Endothelial cell (in vitro differentiated cells): ENCODE measurements around the gene F2R. TPM values are rescaled to one million over a fixed set of nuclear protein-coding genes. Genes with fewer than 3 reads are reported as not detected.
A peak's percentile ranks its signal among the peaks of the same experiment; 100 is the strongest.

Source experiments
- DNase-seq: peaks from one replicate; pipeline ENCODE4 v3.0.0; 2021; ENCODE audit warnings: low spot score
- H3K27ac Mint-ChIP-seq: one replicate; pipeline ENCODE4 v1.8.0; 2021; ENCODE audit warnings: mixed read lengths, inconsistent platforms; ENCODE audit not compliant: unreplicated experiment
- H3K27me3 Mint-ChIP-seq: one replicate; pipeline ENCODE4 v1.8.0; 2021; ENCODE audit warnings: mild to moderate bottlenecking, moderate library complexity, mixed read lengths, inconsistent platforms; ENCODE audit not compliant: unreplicated experiment
- H3K36me3 Mint-ChIP-seq: one replicate; pipeline ENCODE4 v1.8.0; 2021; ENCODE audit warnings: mild to moderate bottlenecking, low read depth, mixed read lengths, inconsistent platforms; ENCODE audit not compliant: unreplicated experiment
- H3K4me1 Mint-ChIP-seq: one replicate; pipeline ENCODE4 v1.8.0; 2021; ENCODE audit warnings: mild to moderate bottlenecking, mixed read lengths, inconsistent platforms; ENCODE audit not compliant: unreplicated experiment
- H3K4me3 Mint-ChIP-seq: one replicate; pipeline ENCODE4 v1.8.0; 2021; ENCODE audit warnings: mild to moderate bottlenecking, mixed read lengths, inconsistent platforms; ENCODE audit not compliant: unreplicated experiment
- H3K9me3 Mint-ChIP-seq: one replicate; pipeline ENCODE4 v1.8.0; 2021; ENCODE audit warnings: mixed read lengths, inconsistent platforms; ENCODE audit not compliant: unreplicated experiment
- total RNA-seq: library from RNA; stranded (reverse); fragmentation: NEBNext Ultra II Directional; extraction: Animal tissue kit (Norgen Biotek cat#: 25700); gene quantifications from one replicate; pipeline ENCODE4 v1.2.1, GENCODE V29; 2021; ENCODE audit not compliant: unreplicated experiment
- TF ChIP-seq, protein P1 (sequence below): fragments of 200-600 bp; sonication (generic); IDR thresholded peaks from one replicate; pipeline ENCODE4 v1.5.0; 2021; ENCODE audit warnings: antibody characterized with exemption; ENCODE audit not compliant: unreplicated experiment

The F2R gene
- total RNA-seq, 1 donor from 2014 or later, result 342 TPM

DNA sequence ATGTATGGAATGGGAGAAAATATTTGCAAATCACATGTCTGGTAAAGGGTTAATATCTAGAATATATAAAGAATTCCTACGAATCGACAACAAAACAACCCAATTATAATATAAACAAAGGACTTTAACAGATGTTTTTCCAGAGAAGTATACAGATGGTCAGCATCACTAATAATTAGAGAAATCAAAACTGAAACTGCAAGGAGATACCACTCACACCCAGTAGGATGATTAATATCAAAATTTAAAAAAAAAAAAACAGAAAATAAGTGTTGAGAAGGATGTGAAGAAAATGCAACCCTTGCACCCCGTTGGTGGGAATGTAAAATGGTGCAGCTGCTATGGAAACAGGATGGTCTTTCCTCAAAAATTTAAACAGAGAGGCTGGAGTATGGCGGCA is 34.6 kb upstream of the F2R start:
- no peak overlapping the region for H3K27ac Mint-ChIP-seq
- no peak for DNase-seq

DNA sequence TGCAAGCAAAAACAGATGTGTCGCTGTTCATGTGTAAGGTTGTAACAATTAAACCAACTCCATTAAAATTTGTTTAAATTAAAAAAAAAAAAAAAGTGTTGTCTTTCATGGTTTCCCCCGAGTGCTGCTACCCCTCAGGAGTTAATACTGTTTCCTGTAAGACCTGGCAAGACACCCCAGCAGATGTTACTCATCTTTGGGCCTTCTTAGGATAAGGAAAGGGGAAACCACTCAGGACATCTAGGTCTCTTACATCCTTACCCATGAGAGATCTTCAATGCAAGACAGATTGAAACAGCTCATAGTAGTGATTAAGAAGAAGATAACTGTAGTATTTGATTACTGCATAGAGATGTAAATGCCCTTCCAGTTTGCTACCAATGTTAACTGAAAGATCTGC is 33.5 kb upstream of the F2R start:
- Mint-ChIP-seq H3K36me3 (peaks cover 32% of the 10 kb centered on the region), H3K27me3 (peaks cover 4% of the 10 kb centered on the region), H3K4me1 (peaks cover 59% of the 10 kb centered on the region), H3K4me3 (no peak overlapping the region), H3K27ac (no peak overlapping the region), H3K9me3 (no peaks in the 10 kb centered on the region)
- no peak for DNase-seq
- TF ChIP-seq, protein P1, sequence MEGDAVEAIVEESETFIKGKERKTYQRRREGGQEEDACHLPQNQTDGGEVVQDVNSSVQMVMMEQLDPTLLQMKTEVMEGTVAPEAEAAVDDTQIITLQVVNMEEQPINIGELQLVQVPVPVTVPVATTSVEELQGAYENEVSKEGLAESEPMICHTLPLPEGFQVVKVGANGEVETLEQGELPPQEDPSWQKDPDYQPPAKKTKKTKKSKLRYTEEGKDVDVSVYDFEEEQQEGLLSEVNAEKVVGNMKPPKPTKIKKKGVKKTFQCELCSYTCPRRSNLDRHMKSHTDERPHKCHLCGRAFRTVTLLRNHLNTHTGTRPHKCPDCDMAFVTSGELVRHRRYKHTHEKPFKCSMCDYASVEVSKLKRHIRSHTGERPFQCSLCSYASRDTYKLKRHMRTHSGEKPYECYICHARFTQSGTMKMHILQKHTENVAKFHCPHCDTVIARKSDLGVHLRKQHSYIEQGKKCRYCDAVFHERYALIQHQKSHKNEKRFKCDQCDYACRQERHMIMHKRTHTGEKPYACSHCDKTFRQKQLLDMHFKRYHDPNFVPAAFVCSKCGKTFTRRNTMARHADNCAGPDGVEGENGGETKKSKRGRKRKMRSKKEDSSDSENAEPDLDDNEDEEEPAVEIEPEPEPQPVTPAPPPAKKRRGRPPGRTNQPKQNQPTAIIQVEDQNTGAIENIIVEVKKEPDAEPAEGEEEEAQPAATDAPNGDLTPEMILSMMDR, result no peak

More for the DNA sequence above, 34.6 kb upstream of the F2R start:
- no peaks in the 10 kb centered on the region for H3K9me3 Mint-ChIP-seq
- peaks cover 66% of the 10 kb centered on the region for H3K4me1 Mint-ChIP-seq
- TF ChIP-seq, protein P1, result no peak
- H3K4me3 Mint-ChIP-seq, result no peak overlapping the region
- peaks cover 4% of the 10 kb centered on the region for H3K27me3 Mint-ChIP-seq
- H3K36me3 Mint-ChIP-seq, result peaks cover 30% of the 10 kb centered on the region

DNA sequence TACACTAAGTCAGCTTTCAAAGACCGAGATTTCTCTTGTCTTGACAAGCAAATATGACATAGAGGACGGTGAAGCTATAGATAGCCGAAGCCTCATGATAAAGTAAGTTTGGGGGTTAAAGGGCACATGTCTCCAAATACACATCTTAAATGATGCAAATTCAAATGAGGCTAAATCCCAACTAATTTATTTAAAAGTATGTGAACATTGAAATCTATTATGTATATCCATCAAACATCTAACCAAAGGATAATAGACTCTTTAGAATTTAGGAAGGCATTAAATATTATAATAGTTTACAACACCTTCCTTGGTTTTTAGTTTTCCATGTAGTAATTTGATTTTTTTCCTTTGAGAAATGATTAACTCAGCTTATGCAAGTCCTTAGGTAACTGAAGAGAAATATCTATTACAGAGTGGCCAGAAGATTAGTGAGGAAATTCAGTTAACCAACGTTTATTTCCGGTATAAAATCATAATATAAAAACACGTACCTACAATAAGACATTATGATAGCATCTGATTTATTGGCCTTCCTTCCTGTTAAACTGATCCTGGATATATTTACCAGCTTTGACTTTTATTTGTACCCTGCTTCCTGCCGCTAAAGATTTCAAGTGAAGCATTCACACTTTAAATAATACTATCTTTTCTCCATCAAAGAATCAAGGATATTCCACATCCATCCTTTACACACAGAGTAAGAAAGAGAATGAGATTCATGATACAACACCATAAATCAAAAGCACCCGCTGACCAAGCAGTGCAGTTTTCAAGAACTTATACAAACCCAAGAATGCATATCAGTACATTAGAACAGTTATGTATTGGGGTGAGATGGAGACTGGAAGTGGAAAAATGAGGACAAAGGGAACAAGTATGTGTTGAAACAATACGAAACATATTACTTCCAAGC is 31.9 kb upstream of the F2R start:
- Mint-ChIP-seq H3K4me1 (peaks cover 54% of the 10 kb centered on the region), H3K27ac (peak overlapping the region; percentile 13), H3K9me3 (no peaks in the 10 kb centered on the region), H3K4me3 (no peak overlapping the region), H3K36me3 (peaks cover 42% of the 10 kb centered on the region), H3K27me3 (peaks cover 4% of the 10 kb centered on the region)
- DNase-seq, result no peak
- TF ChIP-seq, protein P1, result no peak

DNA sequence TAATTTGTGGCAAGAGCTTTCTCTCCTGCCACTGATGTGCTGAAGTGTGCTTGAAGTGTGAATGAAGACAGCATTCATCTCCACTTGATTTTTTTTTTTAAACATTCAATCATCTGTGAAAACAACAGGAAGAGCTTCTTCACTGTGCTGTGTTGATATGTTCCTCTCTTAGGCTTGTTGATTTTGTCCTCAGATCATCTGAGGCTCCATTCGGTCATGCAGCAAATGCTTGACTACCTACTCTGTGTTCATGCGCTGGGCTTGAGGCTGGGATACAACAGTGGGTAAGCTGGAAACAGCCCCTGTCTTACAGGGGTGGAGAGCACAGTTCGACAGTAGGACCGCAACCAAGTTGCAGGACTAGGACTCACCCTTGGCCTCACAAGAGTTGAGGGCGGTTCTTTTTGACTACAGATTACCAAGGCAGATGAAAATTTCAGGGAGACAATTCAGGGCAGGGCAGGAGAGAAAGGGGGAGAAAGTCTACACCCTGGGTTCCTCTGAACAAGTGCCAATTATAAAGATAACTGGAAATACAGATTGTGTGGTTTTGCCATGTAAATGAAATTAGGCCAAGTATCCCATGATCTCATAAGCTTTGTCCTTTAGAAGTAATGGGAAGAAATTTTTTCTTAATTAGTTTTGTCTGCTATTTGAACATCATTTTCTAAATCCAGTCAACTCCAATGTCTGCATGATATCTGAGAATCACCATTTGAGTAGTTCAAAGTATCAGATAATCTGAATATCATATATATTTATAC is 31.0 kb upstream of the F2R start:
- Mint-ChIP-seq H3K27me3 (peaks cover 4% of the 10 kb centered on the region), H3K4me3 (peak overlapping the region; percentile 53), H3K27ac (peak overlapping the region; percentile 13), H3K36me3 (peaks cover 46% of the 10 kb centered on the region), H3K9me3 (no peaks in the 10 kb centered on the region), H3K4me1 (peaks cover 51% of the 10 kb centered on the region)
- no peak for DNase-seq
- TF ChIP-seq, protein P1, result no peak

DNA sequence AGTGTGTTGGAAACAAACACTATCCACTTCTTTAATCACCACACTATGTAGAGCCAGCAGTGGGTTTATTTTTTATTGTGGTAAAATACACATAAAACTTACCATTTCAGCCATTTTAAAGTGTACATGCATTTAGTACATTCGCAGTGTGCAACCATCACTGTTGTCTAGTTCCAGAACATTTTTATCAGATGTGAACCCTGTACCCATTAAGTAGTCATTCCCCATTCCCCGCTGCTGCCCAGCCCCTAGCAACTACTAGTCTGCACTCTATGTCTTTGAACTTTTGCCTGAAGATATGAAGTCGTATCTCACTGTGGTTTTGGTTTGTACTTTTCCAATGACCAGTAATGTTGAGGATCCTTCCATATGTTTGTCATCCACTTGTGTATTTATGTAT is 30.2 kb upstream of the F2R start:
- Mint-ChIP-seq H3K36me3 (peaks cover 46% of the 10 kb centered on the region), H3K4me1 (peaks cover 51% of the 10 kb centered on the region), H3K9me3 (no peaks in the 10 kb centered on the region), H3K27ac (no peak overlapping the region), H3K4me3 (no peak overlapping the region), H3K27me3 (peaks cover 4% of the 10 kb centered on the region)
- TF ChIP-seq, protein P1, result no peak
- DNase-seq, result no peak
